Activated T-cell treated with anti-CD3 and anti-CD28 coated beads, Interleukin-2, amount 50 U/mL, for 72 hours (primary cell): ENCODE results near the gene ANKRD13C. TPM values are rescaled to one million over a fixed set of nuclear protein-coding genes. Genes with fewer than 3 reads are reported as not detected.

Source experiments
- ATAC-seq, 2 donors: fragments of 150-1000 bp; cut with Tn5 transposase; replicated peaks in 1 of 2; 2 replicates each; pipeline ENCODE4 v1.10.0; 2021; ENCODE audit warnings: moderate library complexity in 2 of 2, mild to moderate bottlenecking in 1 of 2
- DNase-seq, 2 donors: peaks; one replicate each; pipeline ENCODE4 v3.0.0; 2021 to 2022; ENCODE audit warnings: mixed read lengths in 1 of 2
- H3K27ac Mint-ChIP-seq: one replicate; pipeline ENCODE4 v1.8.0; 2022; ENCODE audit warnings: mild to moderate bottlenecking, moderate library complexity, mixed read lengths
- H3K27me3 Mint-ChIP-seq: one replicate; pipeline ENCODE4 v1.8.0; 2022; ENCODE audit warnings: low read depth, mixed read lengths
- H3K36me3 Mint-ChIP-seq, 2 donors: one replicate each; pipeline ENCODE4 v1.8.0; 2022; ENCODE audit warnings: mixed read lengths in 2 of 2, mild to moderate bottlenecking in 1 of 2; ENCODE audit not compliant: insufficient read depth in 2 of 2
- H3K4me1 Mint-ChIP-seq: one replicate; pipeline ENCODE4 v1.8.0; 2022; ENCODE audit warnings: low read depth, mixed read lengths
- H3K4me3 Mint-ChIP-seq, 2 donors: one replicate each; pipeline ENCODE4 v1.8.0; 2022; ENCODE audit warnings: mild to moderate bottlenecking in 2 of 2, mixed read lengths in 2 of 2, moderate library complexity in 2 of 2
- H3K9me3 Mint-ChIP-seq, 2 donors: one replicate each; pipeline ENCODE4 v1.8.0; 2022; ENCODE audit warnings: mixed read lengths in 2 of 2
- total RNA-seq, 2 donors: library from RNA; stranded (reverse); gene quantifications; one replicate each; pipeline ENCODE4 v1.2.3, GENCODE V29; 2022

ANKRD13C gene
- 10 to 100 TPM; 25.1 to 25.6 TPM for total RNA-seq

- H3K27me3 Mint-ChIP-seq, result no peaks in the 10 kb centered on the region
- H3K27ac Mint-ChIP-seq, result peak within 1 kb of the TSS; percentile 98
- peak; percentile 91 to 94 for ATAC-seq
- peaks cover 11 to 24% of the 10 kb centered on the region in 2 donors for H3K36me3 Mint-ChIP-seq
- H3K9me3 Mint-ChIP-seq, result peaks cover 0 to 1% of the 10 kb centered on the region in 2 donors
- DNase-seq, result peak; percentile 91 to 94
- H3K4me3 Mint-ChIP-seq, result peak within 1 kb of the TSS; percentile 91 to 97
- H3K4me1 Mint-ChIP-seq, result peaks cover 45% of the 10 kb centered on the region
These were observed at the start of gene ANKRD13C for GRCh38 chr1:70354332-70355110. Gene ANKRD13C (minus strand): TSS chr1:70354722. CDS start chr1:70354408, 314 bp downstream.

- ATAC-seq (no peak), DNase-seq (no peak)
- no peak overlapping the region for H3K4me3 Mint-ChIP-seq
- no peaks in the 10 kb centered on the region for H3K4me1 Mint-ChIP-seq
- peaks cover 19% of the 10 kb centered on the region for H3K27me3 Mint-ChIP-seq
- H3K27ac Mint-ChIP-seq, result no peak overlapping the region
- H3K9me3 Mint-ChIP-seq, result no peaks in the 10 kb centered on the region
- H3K36me3 Mint-ChIP-seq, result no peaks in the 10 kb centered on the region
These were observed 49.2 kb upstream of the ANKRD13C start for GRCh38 chr1:70403759-70404158.

- ATAC-seq, result no peak
- Mint-ChIP-seq H3K36me3 (no peaks in the 10 kb centered on the region), H3K4me1 (no peaks in the 10 kb centered on the region), H3K4me3 (no peak overlapping the region), H3K27ac (no peak overlapping the region), H3K27me3 (peaks cover 19% of the 10 kb centered on the region), H3K9me3 (no peaks in the 10 kb centered on the region)
- no peak for DNase-seq
These were observed 47.5 kb upstream of the ANKRD13C start for GRCh38 chr1:70401974-70402373.

- Mint-ChIP-seq H3K36me3 (no peaks in the 10 kb centered on the region), H3K27ac (no peak overlapping the region), H3K4me3 (no peak overlapping the region), H3K27me3 (peaks cover 19% of the 10 kb centered on the region), H3K9me3 (no peaks in the 10 kb centered on the region), H3K4me1 (no peaks in the 10 kb centered on the region)
- ATAC-seq, result no peak
- no peak for DNase-seq
These were observed 45.8 kb upstream of the ANKRD13C start for GRCh38 chr1:70400335-70400734.

- Mint-ChIP-seq H3K4me3 (no peak overlapping the region), H3K27ac (no peak overlapping the region), H3K9me3 (no peaks in the 10 kb centered on the region), H3K4me1 (no peaks in the 10 kb centered on the region), H3K36me3 (no peaks in the 10 kb centered on the region), H3K27me3 (peaks cover 8% of the 10 kb centered on the region)
- no peak for ATAC-seq
- no peak for DNase-seq
These were observed 42.5 kb upstream of the ANKRD13C start for GRCh38 chr1:70397013-70397412.

- ATAC-seq (no peak), DNase-seq (no peak)
- H3K36me3 Mint-ChIP-seq, result no peaks in the 10 kb centered on the region
- no peak overlapping the region for H3K27ac Mint-ChIP-seq
- H3K4me3 Mint-ChIP-seq, result no peak overlapping the region
- H3K4me1 Mint-ChIP-seq, result no peaks in the 10 kb centered on the region
- peaks cover 8% of the 10 kb centered on the region for H3K27me3 Mint-ChIP-seq
- no peaks in the 10 kb centered on the region for H3K9me3 Mint-ChIP-seq
These were observed 42.1 kb upstream of the ANKRD13C start for GRCh38 chr1:70396607-70397006.

GRCh38 chr1:70392626-70393025 lies 38.1 kb upstream of the ANKRD13C start:
- no peak for ATAC-seq
- H3K27me3 Mint-ChIP-seq, result peaks cover 21% of the 10 kb centered on the region
- no peaks in the 10 kb centered on the region for H3K9me3 Mint-ChIP-seq

GRCh38 chr1:70387507-70387906 lies 33.0 kb upstream of the ANKRD13C start:
- H3K27ac Mint-ChIP-seq, result no peak overlapping the region
- no peaks in the 10 kb centered on the region for H3K4me1 Mint-ChIP-seq
- no peak for ATAC-seq
- no peaks in the 10 kb centered on the region for H3K9me3 Mint-ChIP-seq
- no peak overlapping the region for H3K4me3 Mint-ChIP-seq
- DNase-seq, result no peak
- no peaks in the 10 kb centered on the region for H3K36me3 Mint-ChIP-seq
- H3K27me3 Mint-ChIP-seq, result peaks cover 13% of the 10 kb centered on the region

More at GRCh38 chr1:70392626-70393025, 38.1 kb upstream of the ANKRD13C start:
- DNase-seq, result no peak
- H3K27ac Mint-ChIP-seq, result no peak overlapping the region
- no peaks in the 10 kb centered on the region for H3K4me1 Mint-ChIP-seq
- no peak overlapping the region for H3K4me3 Mint-ChIP-seq
- no peaks in the 10 kb centered on the region for H3K36me3 Mint-ChIP-seq

- H3K9me3 Mint-ChIP-seq, result no peaks in the 10 kb centered on the region
- H3K4me3 Mint-ChIP-seq, result no peak overlapping the region
- no peak overlapping the region for H3K27ac Mint-ChIP-seq
- H3K4me1 Mint-ChIP-seq, result no peaks in the 10 kb centered on the region
- H3K27me3 Mint-ChIP-seq, result peaks cover 18% of the 10 kb centered on the region
- H3K36me3 Mint-ChIP-seq, result no peaks in the 10 kb centered on the region
- DNase-seq (no peak), ATAC-seq (no peak)
These were observed 31.6 kb upstream of the ANKRD13C start for GRCh38 chr1:70386121-70386520.

- no peaks in the 10 kb centered on the region for H3K36me3 Mint-ChIP-seq
These were observed 31.0 kb upstream of the ANKRD13C start for GRCh38 chr1:70385477-70385876.

GRCh38 chr1:70384542-70384941 lies 30.0 kb upstream of the ANKRD13C start:
- DNase-seq, result no peak
- H3K27ac Mint-ChIP-seq, result no peak overlapping the region
- peaks cover 15% of the 10 kb centered on the region for H3K27me3 Mint-ChIP-seq
- no peaks in the 10 kb centered on the region for H3K36me3 Mint-ChIP-seq
- H3K4me1 Mint-ChIP-seq, result no peaks in the 10 kb centered on the region
- no peaks in the 10 kb centered on the region for H3K9me3 Mint-ChIP-seq
- no peak overlapping the region for H3K4me3 Mint-ChIP-seq
- no peak for ATAC-seq

More at GRCh38 chr1:70385477-70385876, 31.0 kb upstream of the ANKRD13C start:
- no peaks in the 10 kb centered on the region for H3K9me3 Mint-ChIP-seq
- H3K27me3 Mint-ChIP-seq, result peaks cover 18% of the 10 kb centered on the region
- H3K4me3 Mint-ChIP-seq, result no peak overlapping the region
- no peaks in the 10 kb centered on the region for H3K4me1 Mint-ChIP-seq
- ATAC-seq, result no peak
- DNase-seq, result no peak
- no peak overlapping the region for H3K27ac Mint-ChIP-seq

- H3K36me3 Mint-ChIP-seq, result no peaks in the 10 kb centered on the region
- H3K27me3 Mint-ChIP-seq, result peaks cover 6% of the 10 kb centered on the region
- H3K4me1 Mint-ChIP-seq, result no peaks in the 10 kb centered on the region
- no peaks in the 10 kb centered on the region for H3K9me3 Mint-ChIP-seq
- no peak overlapping the region for H3K4me3 Mint-ChIP-seq
- ATAC-seq (no peak), DNase-seq (no peak)
- no peak overlapping the region for H3K27ac Mint-ChIP-seq
These were observed 29.0 kb upstream of the ANKRD13C start for GRCh38 chr1:70383483-70383882.

- no peak overlapping the region for H3K27ac Mint-ChIP-seq
- DNase-seq, result no peak
- H3K27me3 Mint-ChIP-seq, result peaks cover 6% of the 10 kb centered on the region
- H3K4me1 Mint-ChIP-seq, result no peaks in the 10 kb centered on the region
- no peak overlapping the region for H3K4me3 Mint-ChIP-seq
- no peaks in the 10 kb centered on the region for H3K36me3 Mint-ChIP-seq
- H3K9me3 Mint-ChIP-seq, result no peaks in the 10 kb centered on the region
- ATAC-seq, result no peak
These were observed 28.2 kb upstream of the ANKRD13C start for GRCh38 chr1:70382682-70383081.

- no peaks in the 10 kb centered on the region for H3K27me3 Mint-ChIP-seq
- H3K36me3 Mint-ChIP-seq, result no peaks in the 10 kb centered on the region
- no peak for ATAC-seq
- no peak for DNase-seq
- H3K4me1 Mint-ChIP-seq, result no peaks in the 10 kb centered on the region
- no peak overlapping the region for H3K27ac Mint-ChIP-seq
- H3K4me3 Mint-ChIP-seq, result no peak overlapping the region
- no peaks in the 10 kb centered on the region for H3K9me3 Mint-ChIP-seq
These were observed 21.7 kb upstream of the ANKRD13C start for GRCh38 chr1:70376196-70376595.
